Thyroid gland (tissue), 4 donors: ENCODE data around the gene PRKAR2B. TPM values are rescaled to one million over a fixed set of nuclear protein-coding genes. Genes with fewer than 3 reads are reported as not detected.

Experiments
- DNase-seq, 2 donors: peaks; one replicate each; pipeline ENCODE4 v3.0.0-alpha.2; 2019
- H3K27ac ChIP-seq, 3 donors: fragments of 200-600 bp; sonication (generic); 1 replicate in 2 of 3; 2 replicates in 1 of 3; pipeline ENCODE4 v1.5.1; 2016 to 2019; ENCODE audit warnings: mild to moderate bottlenecking in 1 of 3, moderate library complexity in 1 of 3
- H3K27me3 ChIP-seq: fragments of 200-600 bp; sonication (generic); one replicate; pipeline ENCODE4 v1.5.1; 2019
- H3K36me3 ChIP-seq, 2 donors: fragments of 200-600 bp; sonication (generic); one replicate each; pipeline ENCODE4 v1.5.1; 2016 to 2019
- H3K4me1 ChIP-seq, 2 donors: fragments of 200-600 bp; sonication (generic); one replicate each; pipeline ENCODE4 v1.5.1; 2017 to 2019
- H3K4me3 ChIP-seq, 3 donors: fragments of 200-600 bp; sonication (generic); replicated peaks in 1 of 3; 1 replicate in 2 of 3; 2 replicates in 1 of 3; pipeline ENCODE4 v1.5.1; 2016; ENCODE audit warnings: mild to moderate bottlenecking in 1 of 3
- H3K9me3 ChIP-seq: fragments of 200-600 bp; sonication (generic); one replicate; pipeline ENCODE4 v1.5.1; 2017
- CTCF ChIP-seq, 6 experiments: fragments of 200-600 bp in 3 of 6; fragments of 450-650 bp in 3 of 6; sonication (generic) in 3 of 6; IDR thresholded peaks; one replicate each; pipeline ENCODE4 v1.5.1; 2016 to 2019; ENCODE audit warnings: antibody characterized with exemption in 6 of 6, mild to moderate bottlenecking in 2 of 6, inconsistent platforms in 1 of 6, moderate library complexity in 1 of 6
- POLR2A ChIP-seq, 2 donors: fragments of 450-650 bp; IDR thresholded peaks; one replicate each; pipeline ENCODE4 v1.6.1; 2017; ENCODE audit warnings: antibody characterized with exemption in 2 of 2, mild to moderate bottlenecking in 2 of 2, moderate library complexity in 1 of 2
- WGBS, 2 donors: methylation state at CpG; one replicate each; pipeline ENCODE4 v1.1.5; 2017; 5-methylcytosine and 5-hydroxymethylcytosine counted together
- intact Hi-C: fragments of 100-400 bp; cut with DNase I; formaldehyde crosslinking; loops from one replicate; pipeline ENCODE4 v1.15.1; 2023
- total RNA-seq, 4 donors: library from RNA; depleted of rRNA; stranded (reverse); fragments of >200 nt; gene quantifications; one replicate each; pipeline ENCODE4 v1.2.3, GENCODE V29; 2016

PRKAR2B gene
- total RNA-seq, 4 donors from 2014 or later: 5.1 to 9.0 (median 6.5) TPM

- H3K36me3 ChIP-seq: peaks cover 23 to 42% of the 10 kb centered on the region in 2 donors
- intact Hi-C loops: no loop called here
- H3K4me3 ChIP-seq: no peak overlapping the region
- no peaks in the 10 kb centered on the region for H3K27me3 ChIP-seq
- peaks cover 8 to 14% of the 10 kb centered on the region in 2 donors for H3K4me1 ChIP-seq
- TF ChIP-seq CTCF (IDR thresholded peaks at IDR 0.05) (no peak), POLR2A (IDR thresholded peaks at IDR 0.05) (no peak)
- H3K27ac ChIP-seq: no peak overlapping the region
- no peaks in the 10 kb centered on the region for H3K9me3 ChIP-seq
- 92 to 98% methylated on average over 6 of the region's 6 CpGs for WGBS, 2 donors
- no peak for DNase-seq
Observed at GRCh38 chr7:107206136-107206535, 161.6 kb downstream of the PRKAR2B start.

GRCh38 chr7:107206706-107207105 is 162.2 kb downstream of the PRKAR2B start:
- peaks cover 18 to 36% of the 10 kb centered on the region in 2 donors for H3K36me3 ChIP-seq

GRCh38 chr7:107207459-107207858 is 163.0 kb downstream of the PRKAR2B start:
- TF ChIP-seq CTCF (IDR thresholded peaks at IDR 0.05) (no peak), POLR2A (IDR thresholded peaks at IDR 0.05) (no peak)
- Histone ChIP-seq H3K9me3 (no peaks in the 10 kb centered on the region), H3K27ac (no peak overlapping the region), H3K4me1 (peaks cover 8 to 14% of the 10 kb centered on the region in 2 donors), H3K4me3 (no peak overlapping the region), H3K36me3 (peaks cover 11 to 29% of the 10 kb centered on the region in 2 donors), H3K27me3 (no peaks in the 10 kb centered on the region)
- 94 to 98% methylated on average over 5 of the region's 5 CpGs for WGBS, 2 donors
- intact Hi-C loops: no loop called here
- DNase-seq: no peak

More at GRCh38 chr7:107206706-107207105, 162.2 kb downstream of the PRKAR2B start:
- no peaks in the 10 kb centered on the region for H3K27me3 ChIP-seq
- WGBS, 2 donors: 80% methylated on average over 3 of the region's 3 CpGs
- no peak for DNase-seq
- H3K4me3 ChIP-seq: no peak overlapping the region
- intact Hi-C loops: no loop called here
- no peak overlapping the region for H3K27ac ChIP-seq
- peaks cover 8 to 14% of the 10 kb centered on the region in 2 donors for H3K4me1 ChIP-seq
- H3K9me3 ChIP-seq: no peaks in the 10 kb centered on the region
- TF ChIP-seq POLR2A (IDR thresholded peaks at IDR 0.05): no peak
- TF ChIP-seq CTCF (IDR thresholded peaks at IDR 0.05): no peak

- 46 to 59% methylated on average over 3 of the region's 3 CpGs for WGBS, 2 donors
- no peaks in the 10 kb centered on the region for H3K27me3 ChIP-seq
- TF ChIP-seq POLR2A (IDR thresholded peaks at IDR 0.05) (no peak), CTCF (IDR thresholded peaks at IDR 0.05) (no peak)
- intact Hi-C loops: no loop called here
- H3K9me3 ChIP-seq: no peaks in the 10 kb centered on the region
- no peak overlapping the region for H3K27ac ChIP-seq
- H3K4me1 ChIP-seq: peaks cover 8 to 14% of the 10 kb centered on the region in 2 donors
- peaks cover 11 to 24% of the 10 kb centered on the region in 2 donors for H3K36me3 ChIP-seq
- DNase-seq: no peak
- H3K4me3 ChIP-seq: no peak overlapping the region
Observed at GRCh38 chr7:107208024-107208521, 163.6 kb downstream of the PRKAR2B start.

GRCh38 chr7:107208563-107208962 is 164.1 kb downstream of the PRKAR2B start:
- no peak for DNase-seq
- no peaks in the 10 kb centered on the region for H3K27me3 ChIP-seq
- no peak for TF ChIP-seq POLR2A (IDR thresholded peaks at IDR 0.05)
- TF ChIP-seq CTCF (IDR thresholded peaks at IDR 0.05): no peak
- H3K27ac ChIP-seq: no peak overlapping the region
- H3K9me3 ChIP-seq: no peaks in the 10 kb centered on the region
- H3K4me1 ChIP-seq: peaks cover 8 to 14% of the 10 kb centered on the region in 2 donors
- WGBS, 2 donors: 94 to 100% methylated on average over 5 of the region's 5 CpGs
- H3K4me3 ChIP-seq: no peak overlapping the region
- intact Hi-C loops: no loop called here
- H3K36me3 ChIP-seq: peaks cover 11 to 21% of the 10 kb centered on the region in 2 donors
